K562 (cell line): ENCODE results near the gene MRM3. TPM values are rescaled to one million over a fixed set of nuclear protein-coding genes. Genes with fewer than 3 reads are reported as not detected.

ENCODE experiments used
- ATAC-seq: fragments of 200-7000 bp; cut with Tn5 transposase; 3 replicates; pipeline ENCODE4 v1.9.1; 2020; ENCODE audit warnings: moderate library complexity
- BruUV-seq: library from RNA; stranded (reverse); fragments of 400-500 nt; replicated peaks from 2 replicates; lab custom pipeline; 2021; lab: Mats Ljungman, UMichigan
- CTCF ChIA-PET: fragments of 300-600 bp; formaldehyde crosslinking; extraction: SDS; loops from one replicate; lab custom pipeline; 2021; ENCODE audit warnings: low intra/inter-chr PET ratio; lab: Yijun Ruan, JAX
- POLR2A ChIA-PET: fragments of 300-600, 350-650 bp; sonication (Branson Sonifier 250); formaldehyde crosslinking; extraction: SDS; loops from one replicate; lab custom pipeline; 2021; ENCODE audit warnings: antibody characterized with exemption, inconsistent platforms; lab: Yijun Ruan, JAX
- DNase-seq, 4 experiments: peaks; one replicate each; pipeline versions ENCODE4 v3.0.0 to v3.0.0-alpha.2; 2011 to 2018; ENCODE audit warnings: low spot score in 3 of 4, mixed read lengths in 3 of 4; ENCODE audit errors: extremely low read depth in 1 of 4
- FAIRE-seq: peaks from 2 replicates; lab custom pipeline; 2011; peaks lifted over from hg19 to GRCh38; lab: Jason Lieb, UNC
- H2AFZ ChIP-seq: 2 replicates; pipeline ENCODE4 v1.6.0; 2011; ENCODE audit warnings: low read depth, low read length, control low read depth, inconsistent platforms
- H3K27ac ChIP-seq: fragments of 200-600 bp; 3 replicates; pipeline ENCODE4 v1.8.0; 2011; ENCODE audit warnings: low read depth, mild to moderate bottlenecking, control low read depth, inconsistent platforms, low read length, moderate library complexity, mixed read lengths; ENCODE audit errors: extremely low read depth
- H3K27me3 ChIP-seq, 2 experiments: fragments of 300-600 bp in 1 of 2; 2 replicates in 1 of 2; 3 replicates in 1 of 2; pipeline versions ENCODE4 v1.6.0 to v1.8.0; 2011; ENCODE audit warnings: inconsistent platforms in 2 of 2, low read length in 2 of 2, mild to moderate bottlenecking in 1 of 2, mixed read lengths in 1 of 2, moderate library complexity in 1 of 2; ENCODE audit not compliant: control insufficient read depth in 2 of 2, insufficient read depth in 2 of 2
- H3K36me3 ChIP-seq: fragments of 300-600 bp; 3 replicates; pipeline ENCODE4 v1.8.0; 2011; ENCODE audit warnings: mild to moderate bottlenecking, low read length, inconsistent platforms; ENCODE audit not compliant: control insufficient read depth, insufficient read depth
- H3K4me1 ChIP-seq, 2 experiments: fragments of 200-600 bp in 1 of 2; replicated peaks in 1 of 2; 2 replicates in 1 of 2; 3 replicates in 1 of 2; pipeline versions ENCODE4 v1.5.1 to v1.8.0; 2011; ENCODE audit warnings: inconsistent platforms in 2 of 2, low read length in 2 of 2, mild to moderate bottlenecking in 1 of 2, mixed read lengths in 1 of 2, moderate library complexity in 1 of 2; ENCODE audit not compliant: control insufficient read depth in 2 of 2, insufficient read depth in 2 of 2
- H3K4me2 ChIP-seq: 2 replicates; pipeline ENCODE4 v1.6.1; 2011; ENCODE audit warnings: low read length, control low read depth, inconsistent platforms, mixed read lengths; ENCODE audit not compliant: insufficient read depth
- H3K4me3 ChIP-seq: fragments of 200-600 bp; sonication (generic), shearing (Covaris generic); 2 replicates; pipeline ENCODE4 v1.5.1; 2016; ENCODE audit warnings: control low read depth, inconsistent platforms
- H3K79me2 ChIP-seq: fragments of 200-600 bp; 3 replicates; pipeline ENCODE4 v1.8.0; 2011; ENCODE audit warnings: low read length, inconsistent platforms; ENCODE audit not compliant: control insufficient read depth, insufficient read depth
- H3K9ac ChIP-seq, 2 experiments: 2 replicates each; pipeline versions ENCODE4 v1.6.0 to v1.6.1; 2011; ENCODE audit warnings: low read depth in 2 of 2, low read length in 2 of 2, control low read depth in 1 of 2, inconsistent platforms in 1 of 2, mild to moderate bottlenecking in 1 of 2, mixed read lengths in 1 of 2; ENCODE audit not compliant: insufficient read depth in 1 of 2
- H3K9me1 ChIP-seq: one replicate; pipeline ENCODE4 v1.6.0; 2011; ENCODE audit warnings: inconsistent platforms, mild to moderate bottlenecking, low read length, moderate library complexity; ENCODE audit not compliant: control insufficient read depth, insufficient read depth
- H3K9me3 ChIP-seq: replicated peaks from 2 replicates; pipeline ENCODE4 v1.5.1; 2011; ENCODE audit warnings: low read depth, low read length, inconsistent platforms; ENCODE audit not compliant: control insufficient read depth, insufficient read depth
- H4K20me1 ChIP-seq: replicated peaks from 2 replicates; pipeline ENCODE4 v1.6.1; 2011; ENCODE audit warnings: low read length, inconsistent platforms, mixed read lengths; ENCODE audit not compliant: control insufficient read depth, insufficient read depth
- KAT8 ChIP-seq: fragments of 450-650 bp; IDR thresholded peaks from 2 replicates; pipeline ENCODE4 v1.6.1; 2016; ENCODE audit warnings: low read depth, mild to moderate bottlenecking
- KLF10 ChIP-seq: fragments of 250-450 bp; sonication (Bioruptor Pico); IDR thresholded peaks from 2 replicates; pipeline ENCODE4 v1.6.1; 2021; ENCODE audit warnings: matching md5 sums
- PRMT5 ChIP-seq: sonication (generic); formaldehyde crosslinking; IDR thresholded peaks from 2 replicates; pipeline ENCODE4 v1.5.0; 2020; ENCODE audit warnings: missing genetic modification reagents
- SOX6 ChIP-seq: fragments of 450-650 bp; IDR thresholded peaks from 2 replicates; pipeline ENCODE4 v1.6.1; 2014; ENCODE audit warnings: mild to moderate bottlenecking
- ZNF212 ChIP-seq: fragments of 450-650 bp; formaldehyde crosslinking; IDR thresholded peaks from 2 replicates; pipeline ENCODE4 v1.4.0; 2020; ENCODE audit warnings: mild to moderate bottlenecking
- ZNF347 ChIP-seq: fragments of 450-650 bp; formaldehyde crosslinking; IDR thresholded peaks from 2 replicates; pipeline ENCODE4 v1.4.0; 2020; ENCODE audit warnings: low read depth, mild to moderate bottlenecking, moderate library complexity
- WGBS: fragments of 100-300 bp; shearing (Covaris generic); methylation state at CpG from one replicate; pipeline ENCODE4 v1.1.6; 2016; ENCODE audit warnings: low coverage, mixed read lengths; ENCODE audit not compliant: insufficient coverage; ENCODE audit errors: missing lambda C conversion rate; 5-methylcytosine and 5-hydroxymethylcytosine counted together
- in situ Hi-C: fragments of 300-500 bp; cut with MboI; formaldehyde crosslinking; loops from 4 replicates; pipeline ENCODE4 v1.15.0; 2018; ENCODE audit warnings: inconsistent platforms, mixed read lengths
- intact Hi-C: fragments of 100-400 bp; cut with micrococcal nuclease; formaldehyde crosslinking; loops from 2 replicates; pipeline ENCODE4 v1.14.2; 2022
- polyA plus RNA-seq, 8 experiments: library from polyadenylated mRNA; depleted of rRNA in 4 of 8; stranded (reverse) in 5 of 8; unstranded in 3 of 8; fragments of >200 nt; fragmentation: Nextera tagmentation in 2 of 8; fragmentation: Illumina TruSeq in 1 of 8; extraction: Ambion mirVana in 2 of 8; extraction: Trizol in 1 of 8; gene quantifications; 2 replicates each; pipeline versions ENCODE4 v1.2.1 to v1.2.3, GENCODE V29; 2011 to 2014; ENCODE audit warnings: inconsistent platforms in 1 of 8, missing spikeins in 1 of 8
- total RNA-seq, 7 experiments: library from RNA; depleted of rRNA in 6 of 7; stranded (reverse); fragments of >200 nt in 6 of 7; fragmentation: Illumina TruSeq in 2 of 7; extraction: Trizol in 2 of 7; gene quantifications; 2 replicates each; pipeline versions ENCODE4 v1.2.1 to v1.2.3, GENCODE V29; 2011 to 2021; ENCODE audit warnings: low replicate concordance in 1 of 7
- TF ChIP-seq, protein P1 (sequence below), 3 experiments: fragments of 200-800 bp in 1 of 3; fragments of 250-450 bp in 1 of 3; fragments of 450-650 bp in 1 of 3; sonication (Bioruptor Pico) in 1 of 3; sonication (Bioruptor generic) in 1 of 3; formaldehyde crosslinking in 1 of 3; IDR thresholded peaks; 2 replicates each; pipeline versions ENCODE4 v1.6.1 to v1.8.0; 2016 to 2022; ENCODE audit warnings: mild to moderate bottlenecking in 2 of 3, missing genetic modification characterization in 2 of 3, missing compliant biosample characterization in 1 of 3, moderate library complexity in 1 of 3

The MRM3 gene
- total and polyA plus RNA-seq, 9 of the 15 experiments (the other 6 are each of a cell fraction or from before 2014, with no cell fraction given) = 2.4 to 24.8 (median 18.3) TPM

DNA sequence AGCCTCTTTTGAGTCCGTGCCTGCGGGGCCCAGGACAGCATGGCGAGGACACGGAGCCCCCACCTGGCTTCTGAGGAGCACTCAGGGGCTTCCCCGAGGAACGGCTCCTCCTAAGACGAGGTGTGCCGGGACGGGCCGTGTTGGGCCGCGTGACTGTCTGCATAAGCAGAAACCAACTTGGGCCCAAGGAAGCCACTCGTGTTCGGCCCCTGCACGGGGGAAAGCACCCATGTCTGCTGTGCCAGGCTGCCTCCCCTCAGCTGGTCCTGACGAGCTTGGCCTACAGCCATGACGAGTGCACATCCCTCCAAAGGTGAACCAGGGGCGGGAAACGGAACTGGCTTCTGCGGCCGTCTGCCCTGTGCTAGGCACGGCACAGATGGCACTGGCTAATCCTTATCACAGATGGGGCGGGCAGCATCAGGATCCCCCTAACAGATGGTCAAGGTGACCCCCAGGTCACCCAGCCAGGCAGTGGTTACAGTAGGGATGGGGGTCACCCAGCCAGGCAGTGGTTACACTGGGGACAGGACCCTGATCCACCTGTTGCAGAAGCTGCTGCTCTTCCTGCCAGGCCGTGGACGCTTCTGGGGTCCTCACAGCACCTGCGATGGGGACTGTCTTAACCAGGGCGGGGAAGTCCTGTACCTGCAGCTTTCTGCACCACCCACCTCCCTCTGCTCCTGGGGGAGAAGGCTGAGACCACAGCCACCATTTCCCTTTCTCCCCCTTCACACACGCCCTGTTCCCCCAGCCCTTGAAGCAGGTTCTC, 25.6 kb downstream of the MRM3 start:
- no peaks in the 10 kb centered on the region for H3K79me2 ChIP-seq
- intact Hi-C loops = loop anchor here (5.0 kb wide), 1 partner anchor 175 kb away; no protein-coding TSS in a partner anchor
- BruUV-seq = no TSS peak
- no peak overlapping the region for H3K27ac ChIP-seq
- no peaks in the 10 kb centered on the region for H3K9me3 ChIP-seq
- no peak overlapping the region for H2AFZ ChIP-seq
- H3K4me2 ChIP-seq = no peak overlapping the region
- ATAC-seq (no peak), DNase-seq (no peak), FAIRE-seq (no peak)
- no peaks in the 10 kb centered on the region; the same call in 1 of the 2 replicates for H4K20me1 ChIP-seq
- ChIA-PET POLR2A (interaction anchor here (1.2 kb wide), 1 partner anchor 9 kb away, joined by 3 read pairs; no protein-coding TSS in a partner anchor), CTCF (no interaction called here)
- no peak overlapping the region for H3K4me3 ChIP-seq
- TF ChIP-seq, protein P1, sequence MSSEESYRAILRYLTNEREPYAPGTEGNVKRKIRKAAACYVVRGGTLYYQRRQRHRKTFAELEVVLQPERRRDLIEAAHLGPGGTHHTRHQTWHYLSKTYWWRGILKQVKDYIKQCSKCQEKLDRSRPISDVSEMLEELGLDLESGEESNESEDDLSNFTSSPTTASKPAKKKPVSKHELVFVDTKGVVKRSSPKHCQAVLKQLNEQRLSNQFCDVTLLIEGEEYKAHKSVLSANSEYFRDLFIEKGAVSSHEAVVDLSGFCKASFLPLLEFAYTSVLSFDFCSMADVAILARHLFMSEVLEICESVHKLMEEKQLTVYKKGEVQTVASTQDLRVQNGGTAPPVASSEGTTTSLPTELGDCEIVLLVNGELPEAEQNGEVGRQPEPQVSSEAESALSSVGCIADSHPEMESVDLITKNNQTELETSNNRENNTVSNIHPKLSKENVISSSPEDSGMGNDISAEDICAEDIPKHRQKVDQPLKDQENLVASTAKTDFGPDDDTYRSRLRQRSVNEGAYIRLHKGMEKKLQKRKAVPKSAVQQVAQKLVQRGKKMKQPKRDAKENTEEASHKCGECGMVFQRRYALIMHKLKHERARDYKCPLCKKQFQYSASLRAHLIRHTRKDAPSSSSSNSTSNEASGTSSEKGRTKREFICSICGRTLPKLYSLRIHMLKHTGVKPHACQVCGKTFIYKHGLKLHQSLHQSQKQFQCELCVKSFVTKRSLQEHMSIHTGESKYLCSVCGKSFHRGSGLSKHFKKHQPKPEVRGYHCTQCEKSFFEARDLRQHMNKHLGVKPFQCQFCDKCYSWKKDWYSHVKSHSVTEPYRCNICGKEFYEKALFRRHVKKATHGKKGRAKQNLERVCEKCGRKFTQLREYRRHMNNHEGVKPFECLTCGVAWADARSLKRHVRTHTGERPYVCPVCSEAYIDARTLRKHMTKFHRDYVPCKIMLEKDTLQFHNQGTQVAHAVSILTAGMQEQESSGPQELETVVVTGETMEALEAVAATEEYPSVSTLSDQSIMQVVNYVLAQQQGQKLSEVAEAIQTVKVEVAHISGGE (CRISPR knock-in tag; IDR thresholded peaks at IDR 0.05) = no peak
- TF ChIP-seq ZNF212 (CRISPR knock-in tag) (no peak), SOX6 (no peak), ZNF347 (no peak), KAT8 (no peak), KLF10 (CRISPR knock-in tag) (no peak), PRMT5 (CRISPR knock-in tag) (no peak)
- H3K9ac ChIP-seq = no peak overlapping the region
- in situ Hi-C loops = no loop called here
- peaks cover 13 to 45% of the 10 kb centered on the region in 2 experiments for H3K27me3 ChIP-seq
- H3K9me1 ChIP-seq = no peaks in the 10 kb centered on the region
- 18% methylated on average over 19 of the region's 28 CpGs for WGBS
- H3K36me3 ChIP-seq = no peaks in the 10 kb centered on the region
- H3K4me1 ChIP-seq = no peaks in the 10 kb centered on the region; a peak in 1 of 5 replicates
